OCI-LY3 (cell line): Measurements from ENCODE around the gene PTPRD.
"Not testable (repeated sequence)": the region's sequence is repeated elsewhere in the genome, so short reads cannot be mapped to it uniquely, and the experiment has no call there.

Source experiments
- H2AFZ ChIP-seq: fragments of 200-600, 300-600 bp; shearing (Covaris generic); 2 replicates; pipeline ENCODE4 v1.6.0; 2014; ENCODE audit warnings: antibody characterized with exemption, low read depth, low read length
- H3K27ac ChIP-seq: fragments of 200-600, 300-600 bp; sonication (generic); 2 replicates; pipeline ENCODE4 v1.5.1; 2014; ENCODE audit warnings: mild to moderate bottlenecking, low read length, moderate library complexity, mixed read lengths
- H3K27me3 ChIP-seq: fragments of 200-600, 300-600 bp; sonication (generic); 2 replicates; pipeline ENCODE4 v1.6.1; 2014; ENCODE audit warnings: low read depth, low read length, mixed read lengths
- H3K36me3 ChIP-seq: fragments of 200-600, 300-600 bp; sonication (generic); replicated peaks from 2 replicates; pipeline ENCODE3; 2014; ENCODE audit warnings: low read depth, low read length, mixed read lengths
- H3K4me1 ChIP-seq: fragments of 300-600, 200-600 bp; sonication (generic); 2 replicates; pipeline ENCODE4 v1.6.1; 2014; ENCODE audit warnings: low read length, mixed read lengths
- H3K4me2 ChIP-seq: fragments of 200-600, 300-600 bp; sonication (generic); 2 replicates; pipeline ENCODE4 v1.6.1; 2014; ENCODE audit warnings: low read length, mixed read lengths
- H3K4me3 ChIP-seq: fragments of 300-600, 200-600 bp; sonication (generic); 2 replicates; pipeline ENCODE4 v1.5.1; 2014; ENCODE audit warnings: antibody characterized with exemption, mild to moderate bottlenecking, low read length, moderate library complexity
- H3K79me2 ChIP-seq: fragments of 300-600, 200-600 bp; shearing (Covaris generic); 2 replicates; pipeline ENCODE4 v1.6.1; 2014; ENCODE audit warnings: mild to moderate bottlenecking, low read length, mixed read lengths
- H3K9ac ChIP-seq: fragments of 300-600, 200-600 bp; shearing (Covaris generic); 2 replicates; pipeline ENCODE4 v1.6.0; 2014; ENCODE audit warnings: mild to moderate bottlenecking, low read length, moderate library complexity
- H3K9me3 ChIP-seq: fragments of 200-600, 300-600 bp; shearing (Covaris generic); 2 replicates; pipeline ENCODE4 v1.6.1; 2014; ENCODE audit warnings: low read length, mixed read lengths; ENCODE audit not compliant: insufficient read depth
- H4K20me1 ChIP-seq: fragments of 200-600, 300-600 bp; sonication (generic); 2 replicates; pipeline ENCODE4 v1.6.1; 2016; ENCODE audit warnings: low read length, mixed read lengths; ENCODE audit not compliant: insufficient read depth
- CTCF ChIP-seq: fragments of 200-600, 300-600 bp; sonication (generic); IDR thresholded peaks from 2 replicates; pipeline ENCODE4 v1.5.1; 2014; ENCODE audit warnings: antibody characterized with exemption, low read length, low read depth
- EZH2phosphoT487 ChIP-seq: fragments of 200-600 bp; shearing (Covaris generic); IDR thresholded peaks from 2 replicates; pipeline ENCODE4 v1.6.1; 2018; ENCODE audit warnings: antibody characterized with exemption, mixed run types, low read depth

Gene PTPRD

GRCh38 chr9:9326749-9327148 lies 1286.1 kb downstream of the PTPRD start:
- no peak overlapping the region for H2AFZ ChIP-seq
- no peaks in the 10 kb centered on the region for H3K9me3 ChIP-seq
- no peaks in the 10 kb centered on the region for H4K20me1 ChIP-seq
- no peak overlapping the region for H3K27ac ChIP-seq
- H3K4me3 ChIP-seq, result no peak overlapping the region
- H3K4me2 ChIP-seq, result no peak overlapping the region
- no peak overlapping the region for H3K9ac ChIP-seq
- TF ChIP-seq CTCF, result no peak
- TF ChIP-seq EZH2phosphoT487, result no peak
- H3K36me3 ChIP-seq, result no peaks in the 10 kb centered on the region
- no peaks in the 10 kb centered on the region for H3K27me3 ChIP-seq
- H3K79me2 ChIP-seq, result no peaks in the 10 kb centered on the region
- no peaks in the 10 kb centered on the region for H3K4me1 ChIP-seq

DNA sequence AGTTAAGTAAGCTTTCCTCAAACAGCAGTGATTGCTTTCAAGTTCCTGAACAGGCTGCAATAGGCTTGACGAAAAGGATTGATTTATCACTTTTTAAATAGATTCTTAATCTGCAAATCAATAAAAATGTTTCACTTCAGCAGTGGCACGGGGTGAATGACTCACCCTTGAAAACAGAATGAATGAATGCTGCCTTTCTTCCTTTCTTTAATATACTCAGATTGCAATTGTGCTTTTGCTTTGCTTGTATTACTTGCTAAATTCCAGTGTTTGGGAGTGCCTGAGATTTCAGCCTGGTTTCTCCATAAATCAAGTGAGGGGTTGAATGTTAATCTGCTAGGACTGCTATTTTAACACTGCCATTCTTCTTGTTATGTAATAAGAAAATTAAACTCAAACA lies 1293.8 kb downstream of the PTPRD start:
- TF ChIP-seq EZH2phosphoT487 (no peak), CTCF (no peak)
- Histone ChIP-seq H4K20me1 (no peaks in the 10 kb centered on the region), H3K36me3 (no peaks in the 10 kb centered on the region), H3K4me3 (no peak overlapping the region), H3K9me3 (no peaks in the 10 kb centered on the region), H3K4me2 (no peak overlapping the region), H3K27me3 (no peaks in the 10 kb centered on the region), H3K9ac (no peak overlapping the region), H3K4me1 (no peaks in the 10 kb centered on the region), H3K79me2 (no peaks in the 10 kb centered on the region), H3K27ac (no peak overlapping the region), H2AFZ (no peak overlapping the region)

DNA sequence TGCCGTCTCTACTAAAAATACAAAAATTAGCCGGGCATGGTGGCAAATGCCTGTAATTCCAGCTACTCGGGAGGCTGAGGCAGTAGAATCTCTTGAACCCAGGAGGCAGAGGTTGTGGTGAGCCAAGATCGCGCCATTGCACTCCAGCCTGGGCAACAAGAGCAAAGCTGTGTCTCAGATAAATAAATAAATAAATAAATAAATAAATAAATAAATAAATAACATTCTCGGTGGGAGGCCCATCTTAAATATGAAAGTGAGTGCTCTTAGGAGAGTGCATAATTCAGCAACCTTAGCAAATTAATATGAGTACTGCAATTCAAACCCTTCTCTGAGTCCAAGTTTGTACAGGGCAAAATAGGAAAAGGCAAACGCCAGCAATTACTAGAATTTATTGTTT lies 1302.1 kb downstream of the PTPRD start:
- not testable (repeated sequence) for H3K4me3 ChIP-seq, H3K4me2 ChIP-seq, H3K27me3 ChIP-seq, H3K27ac ChIP-seq, H3K9ac ChIP-seq, H3K79me2 ChIP-seq, H3K4me1 ChIP-seq, H2AFZ ChIP-seq, H3K36me3 ChIP-seq, H3K9me3 ChIP-seq, H4K20me1 ChIP-seq

- H4K20me1 ChIP-seq, result no peaks in the 10 kb centered on the region
- no peak overlapping the region for H2AFZ ChIP-seq
- H3K4me2 ChIP-seq, result no peak overlapping the region
- peaks cover 4% of the 10 kb centered on the region; the same call in 1 of the 2 replicates for H3K27me3 ChIP-seq
- H3K4me1 ChIP-seq, result no peaks in the 10 kb centered on the region
- no peaks in the 10 kb centered on the region for H3K79me2 ChIP-seq
- TF ChIP-seq CTCF (no peak), EZH2phosphoT487 (no peak)
- H3K9ac ChIP-seq, result no peak overlapping the region
- H3K36me3 ChIP-seq, result no peaks in the 10 kb centered on the region
- H3K4me3 ChIP-seq, result no peak overlapping the region
- H3K27ac ChIP-seq, result no peak overlapping the region
- no peaks in the 10 kb centered on the region for H3K9me3 ChIP-seq
Measured at GRCh38 chr9:9305600-9305999, 1307.2 kb downstream of the PTPRD start.

- Histone ChIP-seq H3K27ac (no peak overlapping the region), H3K79me2 (no peaks in the 10 kb centered on the region), H3K9me3 (no peaks in the 10 kb centered on the region), H2AFZ (no peak overlapping the region), H3K4me1 (no peaks in the 10 kb centered on the region), H3K36me3 (no peaks in the 10 kb centered on the region), H3K4me3 (no peak overlapping the region), H3K4me2 (no peak overlapping the region), H3K27me3 (no peaks in the 10 kb centered on the region), H3K9ac (no peak overlapping the region), H4K20me1 (no peaks in the 10 kb centered on the region)
- TF ChIP-seq EZH2phosphoT487 (no peak), CTCF (no peak)
Measured at GRCh38 chr9:9299134-9299533, 1313.7 kb downstream of the PTPRD start.
